Activated T-cell treated with anti-CD3 and anti-CD28 coated beads, Interleukin-2, amount 50 U/mL, for 4 hours (primary cell): ENCODE data around the gene SYNE2. TPM values are rescaled to one million over a fixed set of nuclear protein-coding genes. Genes with fewer than 3 reads are reported as not detected.

Experiments used
- ATAC-seq, 2 donors: fragments of 200-7000 bp; cut with Tn5 transposase; one replicate each; pipeline ENCODE4 v1.10.0; 2021
- DNase-seq: peaks from one replicate; pipeline ENCODE4 v3.0.0-alpha.2; 2020
- H3K27me3 Mint-ChIP-seq: one replicate; pipeline ENCODE4 v1.8.0; 2021; ENCODE audit warnings: low read depth, mixed read lengths
- H3K36me3 Mint-ChIP-seq: one replicate; pipeline ENCODE4 v1.8.0; 2022; ENCODE audit warnings: mixed read lengths; ENCODE audit not compliant: insufficient read depth
- H3K4me1 Mint-ChIP-seq: one replicate; pipeline ENCODE4 v1.8.0; 2021; ENCODE audit warnings: low read depth, mixed read lengths
- H3K4me3 Mint-ChIP-seq: one replicate; pipeline ENCODE4 v1.8.0; 2021; ENCODE audit warnings: mild to moderate bottlenecking, moderate library complexity, mixed read lengths
- H3K9me3 Mint-ChIP-seq: one replicate; pipeline ENCODE4 v1.8.0; 2021; ENCODE audit warnings: mixed read lengths
- total RNA-seq, 3 donors: library from RNA; stranded (reverse); gene quantifications; one replicate each; pipeline ENCODE4 v1.2.1, GENCODE V29; 2021

SYNE2 gene
- total RNA-seq, 3 donors from 2014 or later, result 6.9 to 11.5 (median 8.6) TPM

GRCh38 chr14:63887899-63888298, 35.1 kb downstream of the SYNE2 start:
- Mint-ChIP-seq H3K27me3 (no peaks in the 10 kb centered on the region), H3K4me3 (no peak overlapping the region), H3K36me3 (peaks cover 17% of the 10 kb centered on the region), H3K4me1 (peaks cover 43% of the 10 kb centered on the region), H3K9me3 (no peaks in the 10 kb centered on the region)
- ATAC-seq (no peak), DNase-seq (no peak)

DNA sequence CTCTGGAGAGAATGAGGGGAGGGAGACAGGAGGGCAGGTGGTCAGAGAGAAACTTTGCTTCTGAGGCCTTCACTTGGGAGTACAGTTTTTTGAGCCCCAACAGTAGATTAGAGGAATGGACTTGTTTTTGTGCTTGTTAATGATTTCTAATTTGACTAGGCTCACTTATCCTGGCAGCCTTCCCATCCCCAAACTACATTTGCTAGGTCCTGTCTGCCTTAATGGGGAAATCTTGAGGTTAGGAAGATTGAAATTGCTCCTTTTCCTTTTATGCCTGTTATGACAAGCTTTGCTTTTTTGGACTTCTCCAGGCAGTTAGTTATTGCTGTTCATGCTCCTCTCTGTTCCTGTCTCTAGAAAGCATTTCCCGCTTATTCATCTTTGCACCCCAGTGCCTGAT, 37.7 kb downstream of the SYNE2 start:
- Mint-ChIP-seq H3K27me3 (no peaks in the 10 kb centered on the region), H3K4me1 (peaks cover 35% of the 10 kb centered on the region), H3K4me3 (no peak overlapping the region), H3K36me3 (peaks cover 11% of the 10 kb centered on the region), H3K9me3 (no peaks in the 10 kb centered on the region)
- no peak for ATAC-seq
- no peak for DNase-seq

- DNase-seq, result no peak
- H3K36me3 Mint-ChIP-seq, result peaks cover 9% of the 10 kb centered on the region
- no peak overlapping the region for H3K4me3 Mint-ChIP-seq
- no peak for ATAC-seq
- no peaks in the 10 kb centered on the region for H3K9me3 Mint-ChIP-seq
- peaks cover 33% of the 10 kb centered on the region for H3K4me1 Mint-ChIP-seq
- no peaks in the 10 kb centered on the region for H3K27me3 Mint-ChIP-seq
Observed at GRCh38 chr14:63891148-63891975, 38.6 kb downstream of the SYNE2 start.

DNA sequence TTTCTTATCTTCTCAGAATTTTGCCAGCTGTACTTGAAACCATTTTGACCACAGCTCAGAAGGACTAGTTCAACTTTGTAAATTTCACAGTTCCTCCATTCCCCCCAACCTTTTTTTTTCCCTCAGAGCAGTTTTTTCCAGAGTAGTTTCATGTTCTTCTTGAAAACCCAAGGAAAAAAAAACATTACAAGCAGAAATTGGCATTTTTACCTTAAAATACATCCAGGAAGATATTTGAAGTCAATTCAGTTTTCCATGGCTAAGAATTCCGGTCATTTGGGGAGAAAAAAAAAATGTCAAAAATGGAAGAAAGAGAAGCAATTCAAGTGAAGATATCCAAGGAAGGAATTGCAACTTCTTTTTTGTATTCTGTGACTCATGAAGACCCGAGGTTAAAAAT, 39.5 kb downstream of the SYNE2 start:
- ATAC-seq (no peak), DNase-seq (no peak)
- Mint-ChIP-seq H3K36me3 (peaks cover 9% of the 10 kb centered on the region), H3K4me1 (peaks cover 34% of the 10 kb centered on the region), H3K9me3 (no peaks in the 10 kb centered on the region), H3K27me3 (no peaks in the 10 kb centered on the region), H3K4me3 (no peak overlapping the region)

- Mint-ChIP-seq H3K27me3 (no peaks in the 10 kb centered on the region), H3K4me3 (no peak overlapping the region), H3K4me1 (peaks cover 35% of the 10 kb centered on the region), H3K9me3 (no peaks in the 10 kb centered on the region), H3K36me3 (peaks cover 9% of the 10 kb centered on the region)
- DNase-seq (no peak), ATAC-seq (no peak)
Observed at GRCh38 chr14:63893701-63894458, 41.1 kb downstream of the SYNE2 start.

DNA sequence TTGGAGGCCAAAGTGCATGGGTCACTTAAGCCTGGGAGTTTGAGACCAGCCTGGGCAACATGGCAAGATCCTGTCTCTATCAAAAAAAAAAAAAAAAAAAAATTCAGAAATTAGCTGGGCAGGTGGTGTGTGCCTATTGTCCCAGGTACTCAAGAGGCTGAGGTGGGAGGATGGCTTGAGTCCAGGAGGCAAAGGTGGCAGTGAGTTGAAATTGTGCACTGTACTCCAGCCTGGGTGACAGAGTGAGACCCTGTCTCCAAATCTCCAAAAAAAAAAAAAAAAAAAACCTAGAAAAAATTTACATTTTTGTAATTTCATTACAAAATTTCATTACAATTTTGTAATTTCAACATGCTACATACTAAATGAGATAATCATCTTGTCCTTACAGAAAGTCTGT, 42.7 kb downstream of the SYNE2 start:
- H3K9me3 Mint-ChIP-seq, result no peaks in the 10 kb centered on the region
- peaks cover 9% of the 10 kb centered on the region for H3K36me3 Mint-ChIP-seq
- peaks cover 38% of the 10 kb centered on the region for H3K4me1 Mint-ChIP-seq
- ATAC-seq, result no peak
- DNase-seq, result no peak
- no peak overlapping the region for H3K4me3 Mint-ChIP-seq
- no peaks in the 10 kb centered on the region for H3K27me3 Mint-ChIP-seq

- DNase-seq (no peak), ATAC-seq (no peak)
- Mint-ChIP-seq H3K27me3 (no peaks in the 10 kb centered on the region), H3K4me3 (no peak overlapping the region), H3K9me3 (no peaks in the 10 kb centered on the region), H3K36me3 (peaks cover 9% of the 10 kb centered on the region), H3K4me1 (peaks cover 36% of the 10 kb centered on the region)
Observed at GRCh38 chr14:63896278-63896720, 43.5 kb downstream of the SYNE2 start.

GRCh38 chr14:63897721-63898163, 44.9 kb downstream of the SYNE2 start:
- H3K4me3 Mint-ChIP-seq, result no peak overlapping the region
- peaks cover 39% of the 10 kb centered on the region for H3K4me1 Mint-ChIP-seq
- ATAC-seq (no peak), DNase-seq (no peak)
- peaks cover 5% of the 10 kb centered on the region for H3K36me3 Mint-ChIP-seq
- no peaks in the 10 kb centered on the region for H3K9me3 Mint-ChIP-seq
- no peaks in the 10 kb centered on the region for H3K27me3 Mint-ChIP-seq

DNA sequence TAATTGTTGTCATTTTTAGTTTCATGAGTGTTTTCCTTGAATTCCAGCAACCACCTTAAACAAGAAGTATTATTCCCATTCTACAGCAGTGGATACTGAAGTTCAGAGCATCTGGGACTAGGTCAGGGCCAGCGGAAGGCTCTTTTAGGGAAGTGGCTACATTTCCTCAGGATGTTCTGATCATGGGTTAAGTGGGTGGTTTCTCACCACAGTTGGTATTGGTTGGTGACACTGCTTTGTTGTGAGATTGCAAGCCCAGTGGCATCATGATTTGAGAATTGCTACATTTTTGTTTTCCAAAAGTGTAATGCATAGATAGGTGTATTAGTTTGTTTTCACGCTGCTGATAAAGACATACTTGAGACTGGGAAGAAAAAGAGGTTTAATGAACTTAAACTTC, 47.1 kb downstream of the SYNE2 start:
- DNase-seq (no peak), ATAC-seq (peak in 1 of 2 donors; percentile 35)
- peaks cover 7% of the 10 kb centered on the region for H3K36me3 Mint-ChIP-seq
- H3K9me3 Mint-ChIP-seq, result no peaks in the 10 kb centered on the region
- H3K4me1 Mint-ChIP-seq, result peaks cover 48% of the 10 kb centered on the region
- no peaks in the 10 kb centered on the region for H3K27me3 Mint-ChIP-seq
- no peak overlapping the region for H3K4me3 Mint-ChIP-seq

- no peaks in the 10 kb centered on the region for H3K27me3 Mint-ChIP-seq
- peaks cover 9% of the 10 kb centered on the region for H3K36me3 Mint-ChIP-seq
- no peak overlapping the region for H3K4me3 Mint-ChIP-seq
- H3K4me1 Mint-ChIP-seq, result peaks cover 61% of the 10 kb centered on the region
- DNase-seq, result no peak
- ATAC-seq, result peak in 1 of 2 donors; percentile 21
- no peaks in the 10 kb centered on the region for H3K9me3 Mint-ChIP-seq
Observed at GRCh38 chr14:63901434-63902085, 48.8 kb downstream of the SYNE2 start.

GRCh38 chr14:63902375-63902976, 49.7 kb downstream of the SYNE2 start:
- no peak for ATAC-seq
- DNase-seq, result no peak
- H3K27me3 Mint-ChIP-seq, result no peaks in the 10 kb centered on the region
- H3K4me3 Mint-ChIP-seq, result no peak overlapping the region
- peaks cover 9% of the 10 kb centered on the region for H3K36me3 Mint-ChIP-seq
- peaks cover 64% of the 10 kb centered on the region for H3K4me1 Mint-ChIP-seq
- H3K9me3 Mint-ChIP-seq, result no peaks in the 10 kb centered on the region

DNA sequence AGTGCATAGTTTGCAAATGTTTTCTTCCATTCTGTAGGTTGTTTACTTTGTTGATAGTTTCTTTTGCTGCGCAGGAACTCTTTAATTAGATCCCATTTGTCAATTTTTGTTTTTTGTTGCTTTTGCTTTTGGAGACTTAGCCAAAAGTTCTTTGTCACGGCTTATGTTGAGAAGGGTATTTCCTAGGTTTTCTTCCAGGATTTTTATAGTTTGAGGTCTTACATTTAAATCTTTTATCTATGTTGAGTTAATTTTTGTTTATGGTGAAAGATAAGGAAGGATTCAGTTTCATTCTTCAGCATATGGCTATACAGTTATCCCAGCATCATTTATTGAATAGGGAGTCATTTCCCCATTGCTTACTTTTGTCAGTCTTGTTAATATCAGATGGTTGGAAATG, 51.9 kb downstream of the SYNE2 start:
- DNase-seq (no peak), ATAC-seq (no peak)
- Mint-ChIP-seq H3K27me3 (no peaks in the 10 kb centered on the region), H3K36me3 (peaks cover 6% of the 10 kb centered on the region), H3K4me3 (no peak overlapping the region), H3K4me1 (peaks cover 78% of the 10 kb centered on the region), H3K9me3 (no peaks in the 10 kb centered on the region)

GRCh38 chr14:63905370-63905769, 52.6 kb downstream of the SYNE2 start:
- ATAC-seq (no peak), DNase-seq (no peak)
- peaks cover 78% of the 10 kb centered on the region for H3K4me1 Mint-ChIP-seq
- H3K4me3 Mint-ChIP-seq, result no peak overlapping the region
- peaks cover 4% of the 10 kb centered on the region for H3K36me3 Mint-ChIP-seq
- H3K9me3 Mint-ChIP-seq, result no peaks in the 10 kb centered on the region
- H3K27me3 Mint-ChIP-seq, result no peaks in the 10 kb centered on the region

DNA sequence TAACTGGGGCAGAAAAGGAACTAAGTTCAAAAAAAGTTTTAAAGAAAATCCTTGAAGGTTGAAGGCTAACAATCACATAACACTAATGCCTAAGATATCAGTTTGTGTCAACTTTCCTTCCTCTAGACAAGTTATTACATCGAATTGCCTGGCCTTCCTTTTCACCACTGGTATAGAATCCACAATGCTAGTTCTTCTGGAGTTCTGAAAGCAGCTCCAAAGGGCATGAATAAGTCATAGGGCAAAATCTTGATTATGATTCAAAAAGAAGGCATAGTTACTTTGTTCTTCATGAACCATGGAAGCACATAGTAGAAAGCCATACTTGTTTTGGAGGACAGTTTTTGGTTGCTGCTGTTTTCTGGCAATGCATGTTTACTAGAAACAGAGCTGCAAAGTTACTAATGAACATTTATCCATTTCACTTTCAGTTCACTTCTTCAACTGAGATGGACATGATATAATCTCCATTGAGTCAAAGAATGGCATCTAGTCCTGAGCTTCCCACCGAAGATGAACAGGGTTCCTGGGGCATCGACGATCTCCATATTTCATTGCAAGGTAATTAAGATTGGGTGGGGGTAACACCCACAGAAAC, 56.0 kb downstream of the SYNE2 start:
- Mint-ChIP-seq H3K36me3 (peaks cover 15% of the 10 kb centered on the region), H3K4me1 (peaks cover 71% of the 10 kb centered on the region), H3K27me3 (no peaks in the 10 kb centered on the region), H3K4me3 (peak overlapping the region; percentile 27), H3K9me3 (no peaks in the 10 kb centered on the region)
- no peak for DNase-seq
- ATAC-seq, result peak; percentile 23 to 43
